ENCODE results near the gene PAQR6. TPM values are rescaled to one million over a fixed set of nuclear protein-coding genes. Genes with fewer than 3 reads are reported as not detected.

Gene PAQR6
- total and polyA plus RNA-seq, 10 of the 15 experiments (the other 5 are each of a cell fraction or from before 2014, with no cell fraction given), result 0.42 to 4.5 (median 1.3) TPM

DNA sequence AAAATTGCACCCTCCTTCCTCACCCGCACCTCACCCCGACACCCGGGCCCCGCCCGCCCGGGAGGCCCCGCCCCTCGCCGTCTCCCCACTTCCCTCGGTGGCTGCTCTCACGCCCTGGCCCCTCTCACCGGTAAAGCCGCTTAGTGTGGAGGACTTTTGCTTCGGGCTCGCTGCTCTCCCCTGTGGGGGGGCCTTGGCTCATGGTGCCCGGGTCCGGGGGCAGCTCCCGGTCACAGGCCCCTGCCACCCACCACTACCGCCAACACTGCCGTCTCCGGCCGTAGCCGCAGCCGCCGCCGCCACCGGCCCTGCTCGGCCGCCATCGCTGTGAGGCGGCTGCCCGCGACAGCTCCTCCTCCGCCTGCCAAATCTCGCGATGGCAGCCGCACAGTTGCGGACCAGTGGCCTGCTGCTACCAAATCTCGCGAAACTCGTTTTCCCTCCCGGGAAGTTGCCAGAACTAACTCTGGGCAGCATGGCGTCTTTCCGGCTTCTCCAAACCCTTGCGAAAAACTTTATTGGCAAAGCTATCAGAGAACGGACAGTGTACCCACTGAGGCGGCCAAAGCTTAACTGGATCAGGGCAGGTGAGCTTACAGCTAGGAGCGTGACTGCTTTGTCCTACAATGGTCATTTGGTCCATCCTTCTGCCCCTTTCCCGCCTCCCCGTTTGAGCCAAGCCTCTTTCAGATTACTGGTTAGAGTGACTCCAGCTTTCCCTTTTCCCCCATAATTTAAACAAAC lies 34.8 kb upstream of the PAQR6 start, which contains the start of gene SMG5 (continued):
- TF ChIP-seq, protein P1, sequence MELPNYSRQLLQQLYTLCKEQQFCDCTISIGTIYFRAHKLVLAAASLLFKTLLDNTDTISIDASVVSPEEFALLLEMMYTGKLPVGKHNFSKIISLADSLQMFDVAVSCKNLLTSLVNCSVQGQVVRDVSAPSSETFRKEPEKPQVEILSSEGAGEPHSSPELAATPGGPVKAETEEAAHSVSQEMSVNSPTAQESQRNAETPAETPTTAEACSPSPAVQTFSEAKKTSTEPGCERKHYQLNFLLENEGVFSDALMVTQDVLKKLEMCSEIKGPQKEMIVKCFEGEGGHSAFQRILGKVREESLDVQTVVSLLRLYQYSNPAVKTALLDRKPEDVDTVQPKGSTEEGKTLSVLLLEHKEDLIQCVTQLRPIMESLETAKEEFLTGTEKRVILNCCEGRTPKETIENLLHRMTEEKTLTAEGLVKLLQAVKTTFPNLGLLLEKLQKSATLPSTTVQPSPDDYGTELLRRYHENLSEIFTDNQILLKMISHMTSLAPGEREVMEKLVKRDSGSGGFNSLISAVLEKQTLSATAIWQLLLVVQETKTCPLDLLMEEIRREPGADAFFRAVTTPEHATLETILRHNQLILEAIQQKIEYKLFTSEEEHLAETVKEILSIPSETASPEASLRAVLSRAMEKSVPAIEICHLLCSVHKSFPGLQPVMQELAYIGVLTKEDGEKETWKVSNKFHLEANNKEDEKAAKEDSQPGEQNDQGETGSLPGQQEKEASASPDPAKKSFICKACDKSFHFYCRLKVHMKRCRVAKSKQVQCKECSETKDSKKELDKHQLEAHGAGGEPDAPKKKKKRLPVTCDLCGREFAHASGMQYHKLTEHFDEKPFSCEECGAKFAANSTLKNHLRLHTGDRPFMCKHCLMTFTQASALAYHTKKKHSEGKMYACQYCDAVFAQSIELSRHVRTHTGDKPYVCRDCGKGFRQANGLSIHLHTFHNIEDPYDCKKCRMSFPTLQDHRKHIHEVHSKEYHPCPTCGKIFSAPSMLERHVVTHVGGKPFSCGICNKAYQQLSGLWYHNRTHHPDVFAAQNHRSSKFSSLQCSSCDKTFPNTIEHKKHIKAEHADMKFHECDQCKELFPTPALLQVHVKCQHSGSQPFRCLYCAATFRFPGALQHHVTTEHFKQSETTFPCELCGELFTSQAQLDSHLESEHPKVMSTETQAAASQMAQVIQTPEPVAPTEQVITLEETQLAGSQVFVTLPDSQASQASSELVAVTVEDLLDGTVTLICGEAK (IDR thresholded peaks at IDR 0.05; ENCODE audit: borderline replicate concordance), result peak; percentile 100
- TF ChIP-seq IRF3 (IDR thresholded peaks at IDR 0.05) (no peak), BRCA1 (IDR thresholded peaks at IDR 0.05; ENCODE audit: low read depth, low read length) (peak; percentile 97)
- TF ChIP-seq, protein P2, sequence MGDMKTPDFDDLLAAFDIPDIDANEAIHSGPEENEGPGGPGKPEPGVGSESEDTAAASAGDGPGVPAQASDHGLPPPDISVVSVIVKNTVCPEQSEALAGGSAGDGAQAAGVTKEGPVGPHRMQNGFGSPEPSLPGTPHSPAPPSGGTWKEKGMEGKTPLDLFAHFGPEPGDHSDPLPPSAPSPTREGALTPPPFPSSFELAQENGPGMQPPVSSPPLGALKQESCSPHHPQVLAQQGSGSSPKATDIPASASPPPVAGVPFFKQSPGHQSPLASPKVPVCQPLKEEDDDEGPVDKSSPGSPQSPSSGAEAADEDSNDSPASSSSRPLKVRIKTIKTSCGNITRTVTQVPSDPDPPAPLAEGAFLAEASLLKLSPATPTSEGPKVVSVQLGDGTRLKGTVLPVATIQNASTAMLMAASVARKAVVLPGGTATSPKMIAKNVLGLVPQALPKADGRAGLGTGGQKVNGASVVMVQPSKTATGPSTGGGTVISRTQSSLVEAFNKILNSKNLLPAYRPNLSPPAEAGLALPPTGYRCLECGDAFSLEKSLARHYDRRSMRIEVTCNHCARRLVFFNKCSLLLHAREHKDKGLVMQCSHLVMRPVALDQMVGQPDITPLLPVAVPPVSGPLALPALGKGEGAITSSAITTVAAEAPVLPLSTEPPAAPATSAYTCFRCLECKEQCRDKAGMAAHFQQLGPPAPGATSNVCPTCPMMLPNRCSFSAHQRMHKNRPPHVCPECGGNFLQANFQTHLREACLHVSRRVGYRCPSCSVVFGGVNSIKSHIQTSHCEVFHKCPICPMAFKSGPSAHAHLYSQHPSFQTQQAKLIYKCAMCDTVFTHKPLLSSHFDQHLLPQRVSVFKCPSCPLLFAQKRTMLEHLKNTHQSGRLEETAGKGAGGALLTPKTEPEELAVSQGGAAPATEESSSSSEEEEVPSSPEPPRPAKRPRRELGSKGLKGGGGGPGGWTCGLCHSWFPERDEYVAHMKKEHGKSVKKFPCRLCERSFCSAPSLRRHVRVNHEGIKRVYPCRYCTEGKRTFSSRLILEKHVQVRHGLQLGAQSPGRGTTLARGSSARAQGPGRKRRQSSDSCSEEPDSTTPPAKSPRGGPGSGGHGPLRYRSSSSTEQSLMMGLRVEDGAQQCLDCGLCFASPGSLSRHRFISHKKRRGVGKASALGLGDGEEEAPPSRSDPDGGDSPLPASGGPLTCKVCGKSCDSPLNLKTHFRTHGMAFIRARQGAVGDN (IDR thresholded peaks at IDR 0.05), result 0 out of 2 replicates have a peak, but pooled peaks have one; percentile 60

Data from GM12878 (cell line).